Thyroid gland (tissue), 4 donors: Measurements from ENCODE around the gene HPCAL1.

Experiments used
- POLR2A ChIP-seq, 2 donors: fragments of 450-650 bp; IDR thresholded peaks; one replicate each; pipeline ENCODE4 v1.6.1; 2017; ENCODE audit warnings: antibody characterized with exemption in 2 of 2, mild to moderate bottlenecking in 2 of 2, moderate library complexity in 1 of 2
- TF ChIP-seq, protein P1 (sequence below), 6 experiments: fragments of 200-600 bp in 3 of 6; fragments of 450-650 bp in 3 of 6; sonication (generic) in 3 of 6; IDR thresholded peaks; one replicate each; pipeline ENCODE4 v1.5.1; 2016 to 2019; ENCODE audit warnings: antibody characterized with exemption in 6 of 6, mild to moderate bottlenecking in 2 of 6, inconsistent platforms in 1 of 6, moderate library complexity in 1 of 6

GRCh38 chr2:10256031-10256514 is 46.6 kb upstream of the HPCAL1 start:
- TF ChIP-seq, protein P1, sequence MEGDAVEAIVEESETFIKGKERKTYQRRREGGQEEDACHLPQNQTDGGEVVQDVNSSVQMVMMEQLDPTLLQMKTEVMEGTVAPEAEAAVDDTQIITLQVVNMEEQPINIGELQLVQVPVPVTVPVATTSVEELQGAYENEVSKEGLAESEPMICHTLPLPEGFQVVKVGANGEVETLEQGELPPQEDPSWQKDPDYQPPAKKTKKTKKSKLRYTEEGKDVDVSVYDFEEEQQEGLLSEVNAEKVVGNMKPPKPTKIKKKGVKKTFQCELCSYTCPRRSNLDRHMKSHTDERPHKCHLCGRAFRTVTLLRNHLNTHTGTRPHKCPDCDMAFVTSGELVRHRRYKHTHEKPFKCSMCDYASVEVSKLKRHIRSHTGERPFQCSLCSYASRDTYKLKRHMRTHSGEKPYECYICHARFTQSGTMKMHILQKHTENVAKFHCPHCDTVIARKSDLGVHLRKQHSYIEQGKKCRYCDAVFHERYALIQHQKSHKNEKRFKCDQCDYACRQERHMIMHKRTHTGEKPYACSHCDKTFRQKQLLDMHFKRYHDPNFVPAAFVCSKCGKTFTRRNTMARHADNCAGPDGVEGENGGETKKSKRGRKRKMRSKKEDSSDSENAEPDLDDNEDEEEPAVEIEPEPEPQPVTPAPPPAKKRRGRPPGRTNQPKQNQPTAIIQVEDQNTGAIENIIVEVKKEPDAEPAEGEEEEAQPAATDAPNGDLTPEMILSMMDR (IDR thresholded peaks at IDR 0.05): no peak
- no peak for TF ChIP-seq POLR2A (IDR thresholded peaks at IDR 0.05)
